Measurements from ENCODE around the gene DPP6. TPM values are rescaled to one million over a fixed set of nuclear protein-coding genes. Genes with fewer than 3 reads are reported as not detected.

DPP6 gene
- total and polyA plus RNA-seq, 9 of the 15 experiments (the other 6 are each of a cell fraction or from before 2014, with no cell fraction given) = not detected

DNA sequence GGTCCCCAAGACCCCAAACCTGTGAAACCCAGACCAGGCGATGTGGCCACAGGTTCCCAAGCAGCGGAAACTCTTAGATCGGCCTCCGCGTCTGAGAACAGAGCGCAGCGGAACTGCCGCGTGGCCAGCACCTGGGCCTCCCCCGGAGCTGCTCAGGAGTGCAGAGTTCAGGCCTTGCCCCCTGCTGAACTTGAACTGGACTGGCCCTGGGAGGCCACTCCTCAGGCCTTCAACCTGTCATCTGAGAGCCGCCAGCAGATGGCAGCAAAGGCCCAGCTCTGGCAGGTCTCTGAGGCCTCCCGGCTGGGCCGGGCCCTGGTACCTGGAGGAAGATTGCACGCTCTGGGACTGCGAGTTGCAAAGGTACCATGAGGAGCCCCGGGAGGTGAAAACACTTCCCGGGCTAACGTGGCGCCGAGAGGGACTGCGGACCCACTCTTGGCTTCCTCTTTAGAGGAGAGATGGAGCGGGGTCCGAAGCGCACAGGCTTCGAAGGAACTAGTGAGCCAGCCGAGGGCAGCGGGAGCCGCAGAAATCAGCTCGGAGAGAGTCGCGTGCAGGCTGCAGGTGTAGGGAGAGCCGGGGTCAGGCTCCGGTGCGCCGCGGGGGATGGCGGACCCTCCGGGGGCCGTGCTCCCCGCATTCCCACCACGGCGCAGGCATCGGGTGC, 861.6 kb downstream of the DPP6 start (continued):
- TF ChIP-seq, protein P1, sequence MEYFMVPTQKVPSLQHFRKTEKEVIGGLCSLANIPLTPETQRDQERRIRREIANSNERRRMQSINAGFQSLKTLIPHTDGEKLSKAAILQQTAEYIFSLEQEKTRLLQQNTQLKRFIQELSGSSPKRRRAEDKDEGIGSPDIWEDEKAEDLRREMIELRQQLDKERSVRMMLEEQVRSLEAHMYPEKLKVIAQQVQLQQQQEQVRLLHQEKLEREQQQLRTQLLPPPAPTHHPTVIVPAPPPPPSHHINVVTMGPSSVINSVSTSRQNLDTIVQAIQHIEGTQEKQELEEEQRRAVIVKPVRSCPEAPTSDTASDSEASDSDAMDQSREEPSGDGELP (CRISPR knock-in tag; IDR thresholded peaks at IDR 0.05; ENCODE audit: borderline replicate concordance) = peak; percentile 25; the same call in 1 of the 2 replicates
- TF ChIP-seq STAG1 (CRISPR knock-in tag; IDR thresholded peaks at IDR 0.05; ENCODE audit: borderline replicate concordance) (peak; percentile 94), NR2C1 (IDR thresholded peaks at IDR 0.05) (peak; percentile 70), NR2C1 (tag; IDR thresholded peaks at IDR 0.05) (peak; percentile 63), ZNF384 (IDR thresholded peaks at IDR 0.05; ENCODE audit: low read depth, low read length) (0 out of 2 replicates have a peak, but pooled peaks have one; percentile 34), NRF1 (conservative IDR thresholded peaks at IDR 0.05 in 1 of 2, IDR thresholded peaks at IDR 0.05 in 1 of 2) (peak; percentile 39 to 42; a peak in 2 of 4 replicates), PHB2 (IDR thresholded peaks at IDR 0.05; ENCODE audit: low read depth) (no peak), ELF4 (CRISPR knock-in tag; IDR thresholded peaks at IDR 0.05) (no peak), RCOR1 (IDR thresholded peaks at IDR 0.05; ENCODE audit: borderline replicate concordance in 1 of 2, low read depth in 2 of 2, low read length in 2 of 2) (peak in 1 of 2 experiments; percentile 64; a peak in 1 of 4 replicates), TBL1XR1 (IDR thresholded peaks at IDR 0.05; ENCODE audit: low read length in 2 of 2) (0 out of 4 replicates have a peak, but pooled peaks of 1 of the 2 experiments have one; percentile 17), MEIS2 (IDR thresholded peaks at IDR 0.05; ENCODE audit: partially characterized antibody) (peak; percentile 39), RAD21 (CRISPR knock-in tag; conservative IDR thresholded peaks at IDR 0.05 in 1 of 2, IDR thresholded peaks at IDR 0.05 in 1 of 2) (peak; percentile 74 to 93), TCF3 (CRISPR knock-in tag; IDR thresholded peaks at IDR 0.05) (no peak)
- TF ChIP-seq, protein P2, sequence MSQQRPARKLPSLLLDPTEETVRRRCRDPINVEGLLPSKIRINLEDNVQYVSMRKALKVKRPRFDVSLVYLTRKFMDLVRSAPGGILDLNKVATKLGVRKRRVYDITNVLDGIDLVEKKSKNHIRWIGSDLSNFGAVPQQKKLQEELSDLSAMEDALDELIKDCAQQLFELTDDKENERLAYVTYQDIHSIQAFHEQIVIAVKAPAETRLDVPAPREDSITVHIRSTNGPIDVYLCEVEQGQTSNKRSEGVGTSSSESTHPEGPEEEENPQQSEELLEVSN (IDR thresholded peaks at IDR 0.05; ENCODE audit: borderline replicate concordance in 1 of 2, extremely low read depth in 1 of 2, insufficient read depth in 1 of 2, insufficient read length in 1 of 2, low read depth in 1 of 2, low read length in 1 of 2, poor library complexity in 1 of 2, severe bottlenecking in 1 of 2) = peak in 1 of 2 experiments; percentile 34
- TF ChIP-seq, protein P3, sequence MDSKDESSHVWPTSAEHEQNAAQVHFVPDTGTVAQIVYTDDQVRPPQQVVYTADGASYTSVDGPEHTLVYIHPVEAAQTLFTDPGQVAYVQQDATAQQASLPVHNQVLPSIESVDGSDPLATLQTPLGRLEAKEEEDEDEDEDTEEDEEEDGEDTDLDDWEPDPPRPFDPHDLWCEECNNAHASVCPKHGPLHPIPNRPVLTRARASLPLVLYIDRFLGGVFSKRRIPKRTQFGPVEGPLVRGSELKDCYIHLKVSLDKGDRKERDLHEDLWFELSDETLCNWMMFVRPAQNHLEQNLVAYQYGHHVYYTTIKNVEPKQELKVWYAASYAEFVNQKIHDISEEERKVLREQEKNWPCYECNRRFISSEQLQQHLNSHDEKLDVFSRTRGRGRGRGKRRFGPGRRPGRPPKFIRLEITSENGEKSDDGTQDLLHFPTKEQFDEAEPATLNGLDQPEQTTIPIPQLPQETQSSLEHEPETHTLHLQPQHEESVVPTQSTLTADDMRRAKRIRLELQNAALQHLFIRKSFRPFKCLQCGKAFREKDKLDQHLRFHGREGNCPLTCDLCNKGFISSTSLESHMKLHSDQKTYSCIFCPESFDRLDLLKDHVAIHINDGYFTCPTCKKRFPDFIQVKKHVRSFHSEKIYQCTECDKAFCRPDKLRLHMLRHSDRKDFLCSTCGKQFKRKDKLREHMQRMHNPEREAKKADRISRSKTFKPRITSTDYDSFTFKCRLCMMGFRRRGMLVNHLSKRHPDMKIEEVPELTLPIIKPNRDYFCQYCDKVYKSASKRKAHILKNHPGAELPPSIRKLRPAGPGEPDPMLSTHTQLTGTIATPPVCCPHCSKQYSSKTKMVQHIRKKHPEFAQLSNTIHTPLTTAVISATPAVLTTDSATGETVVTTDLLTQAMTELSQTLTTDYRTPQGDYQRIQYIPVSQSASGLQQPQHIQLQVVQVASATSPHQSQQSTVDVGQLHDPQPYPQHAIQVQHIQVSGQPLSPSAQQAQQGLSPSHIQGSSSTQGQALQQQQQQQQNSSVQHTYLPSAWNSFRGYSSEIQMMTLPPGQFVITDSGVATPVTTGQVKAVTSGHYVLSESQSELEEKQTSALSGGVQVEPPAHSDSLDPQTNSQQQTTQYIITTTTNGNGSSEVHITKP (IDR thresholded peaks at IDR 0.05; ENCODE audit: partially characterized antibody) = peak; percentile 84
- TF ChIP-seq, protein P4, sequence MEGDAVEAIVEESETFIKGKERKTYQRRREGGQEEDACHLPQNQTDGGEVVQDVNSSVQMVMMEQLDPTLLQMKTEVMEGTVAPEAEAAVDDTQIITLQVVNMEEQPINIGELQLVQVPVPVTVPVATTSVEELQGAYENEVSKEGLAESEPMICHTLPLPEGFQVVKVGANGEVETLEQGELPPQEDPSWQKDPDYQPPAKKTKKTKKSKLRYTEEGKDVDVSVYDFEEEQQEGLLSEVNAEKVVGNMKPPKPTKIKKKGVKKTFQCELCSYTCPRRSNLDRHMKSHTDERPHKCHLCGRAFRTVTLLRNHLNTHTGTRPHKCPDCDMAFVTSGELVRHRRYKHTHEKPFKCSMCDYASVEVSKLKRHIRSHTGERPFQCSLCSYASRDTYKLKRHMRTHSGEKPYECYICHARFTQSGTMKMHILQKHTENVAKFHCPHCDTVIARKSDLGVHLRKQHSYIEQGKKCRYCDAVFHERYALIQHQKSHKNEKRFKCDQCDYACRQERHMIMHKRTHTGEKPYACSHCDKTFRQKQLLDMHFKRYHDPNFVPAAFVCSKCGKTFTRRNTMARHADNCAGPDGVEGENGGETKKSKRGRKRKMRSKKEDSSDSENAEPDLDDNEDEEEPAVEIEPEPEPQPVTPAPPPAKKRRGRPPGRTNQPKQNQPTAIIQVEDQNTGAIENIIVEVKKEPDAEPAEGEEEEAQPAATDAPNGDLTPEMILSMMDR (IDR thresholded peaks at IDR 0.05 in 2 of 3, conservative IDR thresholded peaks at IDR 0.05 in 1 of 3; ENCODE audit: insufficient read depth in 2 of 3, low read depth in 1 of 3, low read length in 3 of 3) = peak; percentile 92 to 97 (median 96)
- TF ChIP-seq, protein P5, sequence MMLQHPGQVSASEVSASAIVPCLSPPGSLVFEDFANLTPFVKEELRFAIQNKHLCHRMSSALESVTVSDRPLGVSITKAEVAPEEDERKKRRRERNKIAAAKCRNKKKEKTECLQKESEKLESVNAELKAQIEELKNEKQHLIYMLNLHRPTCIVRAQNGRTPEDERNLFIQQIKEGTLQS (IDR thresholded peaks at IDR 0.05) = no peak
- TF ChIP-seq, protein P5 (CRISPR knock-in tag; conservative IDR thresholded peaks at IDR 0.05) = 0 out of 2 replicates have a peak, but pooled peaks have one; percentile 53
